RWPE2 (cell line): ENCODE data around the gene XRCC5.

Experiments used
- ATAC-seq: fragments of 200-7000 bp; cut with Tn5 transposase; 3 replicates; pipeline ENCODE4 v1.9.1; 2021; ENCODE audit warnings: low read depth
- DNase-seq: peaks from one replicate; pipeline ENCODE4 v3.0.0-alpha.2; 2020; ENCODE audit warnings: low spot score
- H3K27ac ChIP-seq: fragments of 450-650 bp; 2 replicates; pipeline ENCODE4 v1.5.1; 2017; ENCODE audit warnings: mild to moderate bottlenecking; ENCODE audit not compliant: poor library complexity, severe bottlenecking
- H3K27me3 ChIP-seq: fragments of 250-450 bp; sonication (Bioruptor Pico); 2 replicates; pipeline ENCODE4 v1.5.1; 2021; ENCODE audit warnings: mild to moderate bottlenecking, moderate library complexity; ENCODE audit not compliant: insufficient read depth, poor library complexity, severe bottlenecking
- H3K36me3 ChIP-seq: fragments of 250-450 bp; sonication (Bioruptor Pico); 2 replicates; pipeline ENCODE4 v1.5.1; 2020; ENCODE audit warnings: low read depth, mild to moderate bottlenecking, moderate library complexity
- H3K4me1 ChIP-seq: fragments of 250-450 bp; sonication (Bioruptor Pico); 2 replicates; pipeline ENCODE4 v1.5.1; 2021; ENCODE audit warnings: mild to moderate bottlenecking, moderate library complexity; ENCODE audit not compliant: insufficient read depth, poor library complexity, severe bottlenecking
- H3K4me3 ChIP-seq: fragments of 250-450 bp; sonication (Bioruptor Pico); 2 replicates; pipeline ENCODE4 v1.5.1; 2021; ENCODE audit warnings: mild to moderate bottlenecking, moderate library complexity; ENCODE audit not compliant: severe bottlenecking
- H3K9me3 ChIP-seq: fragments of 250-450 bp; sonication (Bioruptor Pico); 2 replicates; pipeline ENCODE4 v1.5.1; 2021; ENCODE audit warnings: mild to moderate bottlenecking, moderate library complexity; ENCODE audit not compliant: severe bottlenecking
- CTCF ChIP-seq: fragments of 450-650 bp; IDR thresholded peaks from one replicate; pipeline ENCODE4 v1.5.1; 2017; ENCODE audit warnings: mild to moderate bottlenecking, moderate library complexity; ENCODE audit not compliant: poor library complexity, severe bottlenecking

Gene XRCC5

DNA sequence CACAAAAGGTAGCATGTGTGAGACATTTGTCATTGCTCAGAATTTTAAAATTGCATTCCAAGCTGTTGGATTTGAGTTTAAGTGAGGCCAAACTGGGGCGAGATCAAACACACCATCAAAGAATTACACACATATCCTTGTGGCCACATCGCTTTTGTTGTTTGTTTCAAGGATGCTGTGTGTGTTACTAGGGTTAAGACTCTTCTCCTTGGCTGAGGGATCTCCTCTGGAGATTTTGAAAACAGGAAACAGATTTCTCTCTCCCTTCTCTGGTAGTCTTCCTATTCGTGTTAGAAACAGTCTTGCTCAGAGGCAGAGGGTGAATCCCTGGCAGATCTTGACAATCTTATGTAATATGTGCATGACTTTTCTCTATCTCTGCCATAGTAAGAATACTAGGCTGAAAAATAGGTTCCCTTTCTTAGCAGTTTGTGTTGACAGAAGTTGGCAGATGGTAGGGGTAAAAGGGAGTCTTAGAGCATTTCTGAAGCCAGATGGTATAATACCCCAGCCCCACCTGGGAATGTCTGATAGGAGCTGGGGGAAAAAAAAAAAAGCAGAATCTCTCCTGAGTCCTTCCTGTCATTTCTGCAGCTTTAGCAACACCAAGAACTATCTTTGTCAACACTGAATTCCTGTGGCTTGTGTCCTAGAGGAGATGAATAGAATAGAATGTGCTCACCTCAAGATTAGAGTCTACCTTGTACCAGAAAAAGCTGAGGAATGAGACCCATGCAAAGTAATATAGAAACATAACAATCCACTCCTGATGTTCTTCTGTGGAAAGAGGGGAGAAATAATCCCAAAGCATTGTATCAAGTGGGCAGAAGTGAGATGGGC, 101.8 kb downstream of the XRCC5 start:
- H3K27me3 ChIP-seq = no peaks in the 10 kb centered on the region
- H3K36me3 ChIP-seq = peaks cover 21% of the 10 kb centered on the region
- no peak for DNase-seq
- H3K27ac ChIP-seq = no peak overlapping the region
- H3K4me3 ChIP-seq = no peak overlapping the region
- TF ChIP-seq CTCF = no peak
- H3K4me1 ChIP-seq = peaks cover 3% of the 10 kb centered on the region
- H3K9me3 ChIP-seq = no peaks in the 10 kb centered on the region
- ATAC-seq = peak; percentile 37; the same call in 2 of the 3 replicates

DNA sequence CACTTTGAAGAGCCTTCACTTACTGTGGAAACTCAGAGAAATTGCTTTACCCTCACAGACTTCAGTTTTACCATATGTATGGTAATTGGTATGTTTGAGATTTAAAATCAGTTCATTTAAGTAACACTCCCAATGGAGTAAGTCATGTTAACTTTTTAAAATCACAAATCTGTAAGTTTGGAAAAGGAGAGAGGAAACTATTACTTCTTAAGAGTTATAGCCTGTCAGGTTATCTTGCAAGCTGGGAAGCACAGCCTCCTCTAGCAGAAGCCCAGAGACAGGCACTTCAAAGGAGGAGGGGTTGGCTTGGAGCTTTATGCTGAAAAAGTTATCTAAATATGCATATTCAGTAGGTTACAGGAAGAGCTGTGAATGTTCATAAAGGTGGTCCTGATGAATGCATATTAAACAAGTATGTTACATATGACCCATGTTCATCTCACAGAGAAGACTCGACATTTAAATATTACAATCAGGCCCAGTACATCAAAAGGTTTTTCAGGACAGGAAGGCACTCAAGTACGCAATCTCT, 102.5 kb downstream of the XRCC5 start:
- Histone ChIP-seq H3K27me3 (no peaks in the 10 kb centered on the region), H3K9me3 (no peaks in the 10 kb centered on the region), H3K4me1 (peaks cover 4% of the 10 kb centered on the region), H3K4me3 (no peak overlapping the region), H3K36me3 (peaks cover 14% of the 10 kb centered on the region), H3K27ac (no peak overlapping the region)
- no peak for DNase-seq
- ATAC-seq = no peak
- no peak for TF ChIP-seq CTCF

- Histone ChIP-seq H3K27me3 (no peaks in the 10 kb centered on the region), H3K36me3 (no peaks in the 10 kb centered on the region), H3K4me1 (peaks cover 21% of the 10 kb centered on the region), H3K9me3 (no peaks in the 10 kb centered on the region), H3K27ac (no peak overlapping the region), H3K4me3 (no peak overlapping the region)
- no peak for TF ChIP-seq CTCF
- ATAC-seq = 0 out of 3 replicates have a peak, but pooled peaks have one; percentile 11
- no peak for DNase-seq
These were observed 105.6 kb downstream of the XRCC5 start for GRCh38 chr2:216214768-216215167.

GRCh38 chr2:216215658-216216390, 106.7 kb downstream of the XRCC5 start:
- H3K27ac ChIP-seq = peak overlapping the region; percentile 82
- TF ChIP-seq CTCF = peak; percentile 41
- no peak overlapping the region for H3K4me3 ChIP-seq
- DNase-seq (no peak), ATAC-seq (0 out of 3 replicates have a peak, but pooled peaks have one; percentile 14)
- H3K27me3 ChIP-seq = no peaks in the 10 kb centered on the region
- no peaks in the 10 kb centered on the region for H3K36me3 ChIP-seq
- peaks cover 19% of the 10 kb centered on the region for H3K4me1 ChIP-seq
- no peaks in the 10 kb centered on the region for H3K9me3 ChIP-seq
